ENCODE data around the gene ADRM1.

- TF ChIP-seq, protein P1, sequence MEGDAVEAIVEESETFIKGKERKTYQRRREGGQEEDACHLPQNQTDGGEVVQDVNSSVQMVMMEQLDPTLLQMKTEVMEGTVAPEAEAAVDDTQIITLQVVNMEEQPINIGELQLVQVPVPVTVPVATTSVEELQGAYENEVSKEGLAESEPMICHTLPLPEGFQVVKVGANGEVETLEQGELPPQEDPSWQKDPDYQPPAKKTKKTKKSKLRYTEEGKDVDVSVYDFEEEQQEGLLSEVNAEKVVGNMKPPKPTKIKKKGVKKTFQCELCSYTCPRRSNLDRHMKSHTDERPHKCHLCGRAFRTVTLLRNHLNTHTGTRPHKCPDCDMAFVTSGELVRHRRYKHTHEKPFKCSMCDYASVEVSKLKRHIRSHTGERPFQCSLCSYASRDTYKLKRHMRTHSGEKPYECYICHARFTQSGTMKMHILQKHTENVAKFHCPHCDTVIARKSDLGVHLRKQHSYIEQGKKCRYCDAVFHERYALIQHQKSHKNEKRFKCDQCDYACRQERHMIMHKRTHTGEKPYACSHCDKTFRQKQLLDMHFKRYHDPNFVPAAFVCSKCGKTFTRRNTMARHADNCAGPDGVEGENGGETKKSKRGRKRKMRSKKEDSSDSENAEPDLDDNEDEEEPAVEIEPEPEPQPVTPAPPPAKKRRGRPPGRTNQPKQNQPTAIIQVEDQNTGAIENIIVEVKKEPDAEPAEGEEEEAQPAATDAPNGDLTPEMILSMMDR (IDR thresholded peaks at IDR 0.05) = no peak
- no peak for TF ChIP-seq EZH2phosphoT487 (IDR thresholded peaks at IDR 0.05)
These were observed 44.3 kb downstream of the ADRM1 start for GRCh38 chr20:62347151-62347404.

Measured in neural progenitor cell (in vitro differentiated cells).